OCI-LY1 (cell line): ENCODE measurements around the gene APBA1.

Source experiments
- H2AFZ ChIP-seq: fragments of 200-600 bp; sonication (generic), shearing (Covaris generic); 2 replicates; pipeline ENCODE4 v1.6.0; 2014; ENCODE audit warnings: antibody characterized with exemption, mild to moderate bottlenecking, low read length
- H3F3A ChIP-seq: fragments of 200-600 bp; sonication (generic), shearing (Covaris generic); 2 replicates; pipeline ENCODE4 v1.6.0; 2014; ENCODE audit warnings: mild to moderate bottlenecking, antibody characterized with exemption, low read length, moderate library complexity; ENCODE audit not compliant: insufficient read depth
- H3K27ac ChIP-seq: fragments of 200-600 bp; sonication (generic); 2 replicates; pipeline ENCODE4 v1.5.1; 2014; ENCODE audit warnings: low read length, mixed run types, mild to moderate bottlenecking, low read depth; ENCODE audit not compliant: poor library complexity, severe bottlenecking
- H3K27me3 ChIP-seq: fragments of 200-600 bp; sonication (generic); 2 replicates; pipeline ENCODE4 v1.6.0; 2014; ENCODE audit warnings: antibody characterized with exemption, mild to moderate bottlenecking, low read length, moderate library complexity; ENCODE audit not compliant: insufficient read depth
- H3K36me3 ChIP-seq: fragments of 200-600 bp; sonication (generic); 2 replicates; pipeline ENCODE4 v1.6.1; 2014; ENCODE audit warnings: mild to moderate bottlenecking, antibody characterized with exemption, low read length, moderate library complexity, mixed read lengths; ENCODE audit not compliant: insufficient read depth
- H3K4me1 ChIP-seq: fragments of 200-600 bp; sonication (generic); 2 replicates; pipeline ENCODE4 v1.5.1; 2014; ENCODE audit warnings: mild to moderate bottlenecking, low read length, moderate library complexity; ENCODE audit not compliant: insufficient read depth, severe bottlenecking
- H3K4me2 ChIP-seq: fragments of 200-600 bp; sonication (generic), shearing (Covaris generic); 2 replicates; pipeline ENCODE4 v1.6.1; 2014; ENCODE audit warnings: low read length
- H3K4me3 ChIP-seq: fragments of 200-600 bp; sonication (generic); 2 replicates; pipeline ENCODE4 v1.5.1; 2014; ENCODE audit warnings: low read length, low read depth, mild to moderate bottlenecking, mixed read lengths; ENCODE audit not compliant: poor library complexity, severe bottlenecking
- H3K79me2 ChIP-seq: fragments of 200-600 bp; shearing (Covaris generic); 2 replicates; pipeline ENCODE4 v1.6.1; 2016; ENCODE audit warnings: mixed run types, low read length, mixed read lengths; ENCODE audit not compliant: insufficient read depth
- H3K9ac ChIP-seq: fragments of 200-600 bp; sonication (generic), shearing (Covaris generic); 2 replicates; pipeline ENCODE4 v1.6.1; 2014; ENCODE audit warnings: mild to moderate bottlenecking, low read length, mixed read lengths
- H3K9me2 ChIP-seq: fragments of 200-600 bp; sonication (generic), shearing (Covaris generic); 2 replicates; pipeline ENCODE4 v1.6.1; 2014; ENCODE audit warnings: low read depth, mild to moderate bottlenecking, low read length, mixed read lengths
- H3K9me3 ChIP-seq: fragments of 200-600 bp; shearing (Covaris generic); 2 replicates; pipeline ENCODE4 v1.6.1; 2014; ENCODE audit warnings: low read length, mixed read lengths
- H4K20me1 ChIP-seq: fragments of 200-600 bp; sonication (generic), shearing (Covaris generic); 2 replicates; pipeline ENCODE4 v1.6.0; 2016; ENCODE audit warnings: mild to moderate bottlenecking, low read length; ENCODE audit not compliant: insufficient read depth
- CTCF ChIP-seq: fragments of 200-600 bp; sonication (generic), shearing (Covaris generic); IDR thresholded peaks from 2 replicates; pipeline ENCODE4 v1.5.1; 2017; ENCODE audit warnings: mild to moderate bottlenecking, antibody characterized with exemption, low read length, moderate library complexity, mixed read lengths
- EZH2 ChIP-seq: fragments of 200-600 bp; sonication (generic), shearing (Covaris generic); IDR thresholded peaks from 2 replicates; pipeline ENCODE4 v1.8.0; 2017; ENCODE audit warnings: borderline replicate concordance, mixed run types, mild to moderate bottlenecking, antibody characterized with exemption, low read length, moderate library complexity, mixed read lengths

Gene APBA1

GRCh38 chr9:69671879-69672595 is at the start of gene APBA1:
TSS of gene APBA1 (minus strand) at chr9:69672371.
- peak within 1 kb of the TSS; percentile 61 for H3K4me3 ChIP-seq
- H3K4me1 ChIP-seq: peaks cover 6% of the 10 kb centered on the region
- no peaks in the 10 kb centered on the region for H3K27me3 ChIP-seq
- no peaks in the 10 kb centered on the region for H3K9me2 ChIP-seq
- H3K36me3 ChIP-seq: no peaks in the 10 kb centered on the region
- H4K20me1 ChIP-seq: no peaks in the 10 kb centered on the region
- no peaks in the 10 kb centered on the region for H3F3A ChIP-seq
- H3K79me2 ChIP-seq: no peaks in the 10 kb centered on the region
- H3K9ac ChIP-seq: peak within 1 kb of the TSS; percentile 28; the same call in 1 of the 2 replicates
- H3K4me2 ChIP-seq: peak within 1 kb of the TSS; percentile 90
- no peak within 1 kb of the TSS for H3K27ac ChIP-seq
- no peaks in the 10 kb centered on the region for H3K9me3 ChIP-seq
- TF ChIP-seq CTCF: no peak
- no peak within 1 kb of the TSS for H2AFZ ChIP-seq

- H3K27me3 ChIP-seq: no peaks in the 10 kb centered on the region
- TF ChIP-seq CTCF (no peak), EZH2 (no peak)
- H3K9me3 ChIP-seq: no peaks in the 10 kb centered on the region
- no peaks in the 10 kb centered on the region for H3F3A ChIP-seq
- H3K36me3 ChIP-seq: peaks cover 60% of the 10 kb centered on the region
- H3K9ac ChIP-seq: no peak overlapping the region
- no peak overlapping the region for H3K4me2 ChIP-seq
- no peak overlapping the region for H3K4me3 ChIP-seq
- H3K9me2 ChIP-seq: no peaks in the 10 kb centered on the region
- no peak overlapping the region for H3K27ac ChIP-seq
- no peaks in the 10 kb centered on the region for H4K20me1 ChIP-seq
- H2AFZ ChIP-seq: no peak overlapping the region
- no peaks in the 10 kb centered on the region for H3K79me2 ChIP-seq
- H3K4me1 ChIP-seq: no peaks in the 10 kb centered on the region
These were observed 47.8 kb upstream of the APBA1 start for GRCh38 chr9:69719983-69720382.

- Histone ChIP-seq H3K4me3 (no peak overlapping the region), H3K79me2 (no peaks in the 10 kb centered on the region), H3K27ac (no peak overlapping the region), H3K9me3 (no peaks in the 10 kb centered on the region), H3K4me2 (no peak overlapping the region), H3K36me3 (peaks cover 60% of the 10 kb centered on the region), H3K27me3 (no peaks in the 10 kb centered on the region), H2AFZ (no peak overlapping the region), H3K9me2 (no peaks in the 10 kb centered on the region), H3K9ac (no peak overlapping the region), H3F3A (no peaks in the 10 kb centered on the region), H4K20me1 (no peaks in the 10 kb centered on the region), H3K4me1 (no peaks in the 10 kb centered on the region)
- no peak for TF ChIP-seq CTCF
These were observed 47.2 kb upstream of the APBA1 start for GRCh38 chr9:69719367-69719766.
